Esophagus mucosa (tissue), 1 donor: ENCODE measurements around the gene GMDS. TPM values are rescaled to one million over a fixed set of nuclear protein-coding genes. Genes with fewer than 3 reads are reported as not detected.

Experiments used
- ATAC-seq: fragments of 200-7000 bp; cut with Tn5 transposase; one replicate; pipeline ENCODE4 v1.9.1; 2020
- total RNA-seq: library from RNA; stranded (reverse); gene quantifications from one replicate; pipeline ENCODE4 v1.2.4, GENCODE V29; 2023
- donor health status: DM: yes; HTN: yes; CAD: no.

The GMDS gene
- total RNA-seq, 1 donor from 2014 or later = 43.8 TPM

DNA sequence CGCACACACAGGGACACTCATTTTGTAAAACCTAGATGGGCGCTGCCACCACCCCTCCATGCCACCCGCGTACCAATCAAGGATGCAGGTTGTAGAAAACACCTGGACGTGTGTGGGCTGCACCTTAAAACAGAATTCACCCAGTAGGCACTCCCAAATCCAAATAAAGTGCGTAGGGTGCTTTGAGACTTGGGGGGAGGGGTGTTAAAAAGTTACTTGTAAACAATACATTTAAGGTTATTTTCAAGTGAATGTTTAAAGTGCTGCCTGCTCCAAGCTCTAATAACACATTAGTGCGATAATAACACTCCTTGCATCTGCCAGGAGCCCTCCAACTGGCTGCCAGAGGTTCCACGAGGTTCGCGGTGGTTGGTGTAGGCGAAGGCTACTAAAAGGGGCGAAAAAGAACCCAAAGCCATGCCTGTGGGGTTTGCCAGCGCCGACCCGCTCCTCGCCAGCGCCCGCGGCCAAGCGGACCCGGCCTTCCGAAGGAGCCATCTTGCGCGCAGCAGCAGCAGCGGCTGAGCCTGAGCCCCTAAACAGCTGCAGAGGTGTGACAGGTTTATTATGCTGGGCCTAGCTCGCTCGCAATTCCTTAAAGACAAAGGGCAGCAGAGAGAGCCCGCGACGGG lies 624.2 kb downstream of the GMDS start:
- no peak for ATAC-seq

DNA sequence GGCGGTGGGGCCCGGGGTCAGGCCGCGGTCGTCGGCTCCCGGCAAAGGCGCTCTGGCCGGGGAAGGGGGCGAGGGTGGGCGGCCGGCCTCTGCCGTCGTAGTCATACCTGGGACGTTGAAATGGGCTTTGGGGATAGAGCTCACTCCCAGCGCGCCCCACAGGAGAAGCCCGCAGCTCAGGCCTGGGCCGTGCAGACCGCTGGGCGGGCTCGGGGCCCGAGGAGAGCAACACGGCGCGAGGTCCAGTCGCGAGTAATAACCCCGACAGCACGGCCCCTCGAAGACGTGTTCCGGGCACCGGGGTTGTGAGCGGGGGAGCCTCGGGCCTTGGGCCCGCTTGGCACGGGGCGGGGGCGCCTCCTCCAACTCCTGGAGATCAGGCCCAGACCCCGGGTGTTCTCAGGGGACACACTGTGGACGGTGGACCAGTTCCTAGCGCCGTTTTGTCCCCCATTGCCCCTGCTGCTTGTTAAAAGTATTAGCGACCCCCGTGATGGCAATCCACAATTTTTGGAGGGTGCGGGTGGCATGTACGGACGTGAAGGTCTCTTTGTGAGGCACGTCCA lies 624.8 kb downstream of the GMDS start:
- ATAC-seq = no peak

DNA sequence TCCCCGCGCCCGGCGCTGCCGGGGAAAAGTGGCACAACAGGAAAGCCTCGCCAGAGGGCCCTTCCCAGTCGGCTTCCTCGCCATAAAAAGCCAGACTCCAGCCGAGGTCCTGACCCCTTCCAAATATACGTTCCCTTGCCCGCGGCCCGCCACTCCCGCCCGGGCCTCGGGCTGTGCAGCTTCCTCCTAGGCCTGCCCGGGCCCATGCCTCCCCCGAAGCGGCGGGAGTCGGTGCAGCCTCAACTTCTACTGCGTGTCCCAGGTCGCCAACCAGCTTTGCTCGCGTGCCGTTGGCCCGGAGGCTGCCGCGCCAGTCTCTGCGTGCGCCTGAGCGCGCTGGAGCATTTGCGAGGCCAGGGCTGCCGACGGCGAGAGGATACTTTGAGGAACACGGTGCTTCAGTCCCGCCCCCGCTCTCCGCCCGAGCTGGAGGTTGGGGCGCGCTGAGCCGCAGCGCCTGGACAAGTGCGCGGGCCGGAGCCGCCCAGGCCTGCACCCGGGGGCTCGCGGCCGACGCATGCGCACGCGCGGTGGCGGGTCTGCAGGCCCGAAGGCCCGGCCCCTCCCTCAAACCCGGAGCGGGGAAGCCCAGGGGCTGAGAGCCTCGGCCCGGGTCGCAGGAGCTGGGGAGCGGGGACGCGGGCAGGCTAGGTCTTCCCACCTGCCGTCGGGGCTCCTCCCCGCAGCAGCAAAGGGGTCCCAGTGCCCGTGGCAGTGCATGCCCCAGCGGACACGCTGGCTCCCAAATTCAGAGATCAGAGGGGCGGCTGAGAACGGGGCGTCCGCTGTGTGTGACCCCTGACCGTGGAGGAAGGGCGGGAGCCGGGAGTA lies 625.5 kb downstream of the GMDS start:
- peak; percentile 18 for ATAC-seq

DNA sequence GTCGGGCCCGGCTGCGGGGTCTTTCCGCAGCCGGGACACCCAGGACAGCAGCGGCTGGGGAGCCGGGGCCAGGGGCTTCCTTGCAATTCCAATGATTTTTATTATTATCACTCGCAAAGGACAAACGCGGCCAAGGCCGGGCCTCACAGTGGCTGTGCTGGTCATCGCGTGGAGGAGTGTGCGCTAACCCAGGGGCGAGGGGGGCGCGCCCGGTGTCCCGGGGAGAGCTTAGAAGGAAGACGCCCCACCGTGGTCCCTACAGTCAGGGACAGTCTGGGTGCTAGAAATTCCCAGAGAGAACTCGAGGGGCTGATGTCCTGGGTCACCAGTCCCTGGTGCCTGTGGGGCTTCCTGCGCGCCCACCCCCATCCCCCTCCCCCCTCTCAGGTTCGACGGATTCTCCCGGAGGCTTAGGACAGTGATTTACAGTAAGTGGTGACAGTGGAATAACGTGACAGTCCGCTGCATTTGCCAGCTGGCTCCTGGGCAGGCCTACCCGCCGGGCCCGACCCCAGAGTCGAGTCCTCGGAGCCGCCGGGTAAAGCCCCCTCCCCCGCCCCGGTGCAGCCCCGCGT lies 626.2 kb downstream of the GMDS start:
- ATAC-seq = no peak

DNA sequence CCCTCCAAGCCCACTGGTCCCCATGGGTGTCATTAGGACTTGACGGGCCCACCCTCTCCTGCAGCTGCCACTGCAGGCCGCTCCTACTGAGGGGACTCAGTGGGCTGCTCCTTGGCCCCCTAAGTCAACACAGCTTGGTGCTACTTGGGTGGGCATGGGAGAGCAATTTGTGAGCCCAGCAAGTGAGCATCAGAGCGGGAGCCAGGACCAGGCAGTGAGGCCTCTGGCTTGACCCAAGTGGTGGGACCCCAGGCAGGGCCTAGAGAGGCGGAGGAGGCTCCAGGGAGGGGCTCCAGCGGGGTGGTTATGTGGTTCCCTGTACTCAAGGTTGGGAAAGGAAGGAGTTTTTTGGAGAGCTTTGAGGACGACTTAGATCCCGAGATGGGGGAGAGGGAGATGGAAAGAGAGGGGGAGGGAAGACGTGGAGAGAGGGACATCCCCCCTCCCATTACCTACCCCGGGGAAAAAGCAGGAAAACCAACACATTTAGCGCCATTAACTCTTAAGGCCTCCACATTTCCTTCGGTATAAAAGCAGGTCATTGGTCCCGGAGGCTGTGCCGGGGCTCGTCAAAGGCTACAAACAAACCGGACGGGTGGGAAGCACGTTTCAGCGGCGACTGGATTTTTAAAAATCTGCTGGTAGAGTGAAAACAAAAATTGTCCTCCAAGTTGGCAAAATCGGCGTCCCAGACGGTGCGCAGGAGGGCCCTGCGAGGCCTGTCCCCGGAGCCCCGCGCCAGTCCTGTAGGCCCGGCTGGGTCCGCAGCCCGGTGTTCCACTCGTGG lies 626.9 kb downstream of the GMDS start:
- no peak for ATAC-seq

DNA sequence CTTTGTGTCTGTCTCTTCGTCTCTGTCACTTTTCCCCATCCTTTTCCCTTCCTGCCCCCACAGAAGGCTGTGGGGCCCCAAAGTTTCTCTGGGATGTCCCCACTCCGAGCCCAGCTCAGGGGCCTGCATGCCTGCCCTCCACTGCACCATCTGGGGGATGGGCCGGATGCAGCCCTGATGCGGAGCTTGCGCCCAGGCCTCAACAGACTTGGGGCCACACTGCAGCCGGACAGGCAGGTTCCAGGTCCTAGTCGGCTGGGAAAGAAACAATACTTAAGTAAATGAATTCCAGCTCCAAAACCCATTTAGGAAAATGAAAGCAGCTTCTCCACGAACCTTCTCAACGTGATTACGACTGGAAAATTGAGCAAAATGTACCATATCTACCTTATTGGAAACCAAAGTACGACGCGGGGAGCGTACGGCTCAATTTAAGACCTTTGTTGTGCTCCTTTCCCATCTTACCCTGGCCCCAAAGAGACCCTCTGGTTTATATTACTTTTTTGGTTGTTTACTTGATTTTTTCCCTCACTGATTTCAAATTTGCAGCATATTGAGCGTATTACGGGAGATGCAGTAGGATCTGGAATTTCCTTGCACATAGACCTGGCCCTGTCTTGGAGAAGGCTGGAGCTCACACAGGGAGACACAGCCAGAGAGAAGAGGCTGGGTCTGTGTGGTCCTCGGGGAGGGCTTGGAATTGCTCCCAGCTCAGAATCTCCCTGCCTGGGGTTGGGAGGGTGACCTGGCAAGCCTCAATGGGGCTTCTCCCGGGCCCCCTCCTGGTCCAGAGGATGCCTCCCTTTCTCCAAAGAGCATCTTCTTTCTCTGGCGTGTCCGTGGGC lies 627.7 kb downstream of the GMDS start:
- no peak for ATAC-seq

DNA sequence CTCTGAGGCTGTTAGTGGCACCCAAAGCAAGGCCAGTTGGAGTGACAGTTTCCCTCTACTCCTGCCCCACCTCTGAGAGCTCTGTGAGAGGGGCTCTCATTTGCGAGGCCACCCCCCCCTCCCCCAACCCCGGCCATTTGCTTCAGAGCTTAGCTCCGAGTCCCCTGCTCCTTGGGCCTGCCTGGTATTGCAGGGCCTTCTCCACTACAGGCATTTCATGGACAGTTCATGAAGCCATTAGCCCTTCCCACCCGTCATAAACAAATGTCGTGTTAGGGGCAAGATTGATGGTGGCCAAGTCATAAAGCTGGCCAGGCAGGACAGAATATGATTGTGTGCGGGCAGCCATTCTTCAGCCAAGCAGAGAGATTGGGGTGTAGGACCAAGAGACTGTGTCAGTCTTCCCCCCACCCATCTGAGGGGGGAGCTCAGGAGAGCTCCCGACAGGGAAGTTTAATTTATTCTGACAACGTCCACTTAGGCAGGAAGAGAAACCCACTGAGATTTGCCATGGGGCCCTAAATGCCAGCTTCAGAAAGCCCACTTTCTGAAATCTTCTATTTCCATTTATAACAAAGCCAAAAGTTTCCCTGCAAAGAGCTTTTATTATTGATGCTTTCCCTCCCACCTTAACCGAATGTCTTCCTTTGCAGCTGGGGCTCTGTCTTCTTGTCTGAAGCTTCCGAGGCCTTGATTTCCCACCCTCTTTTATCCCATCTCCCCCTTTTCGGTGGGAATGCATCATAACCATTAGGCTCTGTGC lies 628.5 kb downstream of the GMDS start:
- no peak for ATAC-seq

DNA sequence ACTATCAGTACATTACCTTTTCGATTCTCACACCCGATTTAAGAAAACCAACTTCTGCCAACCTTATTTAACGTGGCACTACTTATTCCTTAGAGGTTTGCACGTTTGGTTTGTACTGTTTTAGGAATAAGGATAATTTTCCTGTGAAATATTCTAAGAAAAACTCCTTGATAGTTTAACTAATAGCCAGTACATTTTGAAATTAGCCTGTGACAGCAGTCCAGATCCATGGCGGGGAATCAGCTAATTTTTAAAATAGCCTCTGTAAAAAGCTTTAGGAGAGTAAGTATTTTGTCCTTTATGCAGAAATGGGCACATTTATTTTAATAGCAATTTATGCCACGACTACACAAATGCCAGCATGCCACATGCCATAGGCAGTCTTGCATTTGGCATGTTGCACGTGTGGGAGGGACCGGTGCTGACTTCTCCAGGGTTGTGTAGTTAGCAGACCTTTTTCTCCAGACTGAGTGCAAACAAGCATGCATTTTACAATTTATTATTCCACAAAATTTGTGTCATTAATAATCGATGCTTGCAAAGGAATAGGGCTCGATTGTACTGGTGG lies 629.5 kb downstream of the GMDS start:
- no peak for ATAC-seq

DNA sequence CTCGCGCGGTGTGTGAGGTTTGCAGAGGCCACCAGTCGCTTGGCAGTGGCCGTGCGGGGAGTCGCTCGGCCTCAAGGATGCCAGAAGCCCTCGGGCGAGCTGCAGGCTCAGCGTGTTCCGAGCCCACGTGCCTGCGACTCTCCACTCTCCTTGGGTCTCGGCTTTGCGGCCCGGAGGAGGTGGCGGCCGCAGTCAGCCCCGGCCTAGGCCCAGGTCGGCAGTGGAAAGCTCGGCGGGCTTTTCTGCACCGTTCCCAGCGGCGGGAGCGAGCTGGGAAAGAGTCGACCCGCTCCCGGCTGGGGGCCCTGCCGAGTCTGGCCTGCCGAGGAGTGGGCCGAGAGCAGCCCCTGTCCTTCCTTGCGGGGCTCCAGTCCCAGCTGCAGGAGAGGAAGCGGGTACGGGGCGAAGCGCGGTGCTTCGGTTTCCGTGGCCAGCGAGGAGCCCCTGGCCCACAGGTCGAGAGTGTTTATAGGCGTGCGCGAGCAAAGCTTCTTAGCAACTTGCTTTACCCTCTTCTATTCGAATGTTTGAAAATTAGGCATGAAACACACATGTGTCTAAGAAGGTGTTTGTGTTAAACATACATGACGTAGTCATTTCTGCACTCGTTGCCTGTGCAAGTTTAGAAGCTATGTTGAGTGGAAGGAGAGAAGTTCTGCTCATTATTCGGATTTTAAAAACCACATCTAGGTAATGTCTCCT lies 630.1 kb downstream of the GMDS start:
- ATAC-seq = no peak

DNA sequence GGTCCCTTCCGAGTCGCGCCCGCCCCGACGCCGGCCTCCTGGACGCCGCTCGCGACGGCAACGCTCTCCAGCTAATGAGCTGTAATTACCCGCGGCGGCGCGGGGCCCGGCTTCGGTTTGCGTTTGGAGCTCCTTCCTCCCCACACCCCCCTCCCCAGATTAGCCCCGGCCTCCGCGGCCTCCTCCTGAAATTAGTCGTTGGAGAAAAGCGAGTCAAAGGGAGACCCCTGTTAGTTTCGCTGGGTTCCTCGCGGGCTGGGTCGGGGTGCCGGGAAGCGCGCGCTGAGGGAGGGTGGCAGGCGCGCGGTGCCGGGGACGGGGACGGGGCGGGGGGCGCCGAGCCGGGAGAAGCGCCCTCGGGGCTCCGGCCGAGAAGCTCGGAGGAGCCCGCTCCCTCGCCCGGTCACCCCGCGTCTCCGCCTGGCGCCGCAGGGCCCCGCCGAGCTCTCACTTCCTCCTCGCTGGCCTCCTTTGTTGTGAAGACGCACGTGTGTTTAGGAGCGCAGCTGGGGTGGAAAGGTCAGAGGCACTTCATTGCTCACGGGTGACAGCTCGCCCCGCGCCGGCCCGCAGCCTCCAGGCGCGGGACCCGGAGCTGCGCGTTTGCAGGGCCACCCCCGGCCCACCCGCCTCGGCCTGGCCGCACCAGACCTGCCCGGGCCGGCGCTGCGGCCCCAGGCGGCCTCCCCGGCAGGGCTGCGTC lies 630.8 kb downstream of the GMDS start:
- no peak for ATAC-seq

DNA sequence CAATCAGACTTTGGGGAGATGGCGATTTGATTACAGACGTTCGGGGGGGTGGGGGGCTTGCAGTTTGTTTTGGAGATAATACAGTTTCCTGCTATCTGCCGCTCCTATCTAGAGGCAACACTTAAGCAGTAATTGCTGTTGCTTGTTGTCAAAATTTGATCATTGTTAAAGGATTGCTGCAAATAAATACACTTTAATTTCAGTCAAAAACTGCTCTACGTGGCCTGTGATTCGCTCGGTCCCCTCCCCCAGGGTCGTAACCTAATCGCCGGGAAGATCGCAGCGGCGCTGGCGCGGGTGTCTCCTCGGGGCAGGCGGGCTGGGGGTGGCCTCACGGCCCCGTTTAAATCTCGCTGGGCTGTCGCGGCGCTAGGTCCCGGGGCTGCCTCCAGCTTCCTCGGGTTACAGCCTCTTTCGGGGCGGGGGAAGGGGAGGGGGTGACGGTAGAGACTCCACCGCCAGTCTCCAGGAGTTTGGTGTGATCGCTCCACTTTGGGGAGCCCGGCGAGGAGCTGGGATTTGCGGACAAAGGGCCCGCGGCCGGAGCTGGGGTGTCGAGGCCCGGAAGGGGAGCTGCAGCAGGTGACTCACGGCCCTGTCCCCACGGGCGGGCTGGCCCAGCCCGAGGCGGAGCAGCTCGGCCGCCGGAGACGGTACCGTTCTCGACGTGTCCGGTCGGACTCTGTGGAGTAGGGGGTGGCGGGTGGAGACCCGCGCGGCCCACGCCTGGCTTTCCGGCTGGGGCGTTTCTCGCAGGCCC lies 631.5 kb downstream of the GMDS start:
- ATAC-seq = peak; percentile 24

DNA sequence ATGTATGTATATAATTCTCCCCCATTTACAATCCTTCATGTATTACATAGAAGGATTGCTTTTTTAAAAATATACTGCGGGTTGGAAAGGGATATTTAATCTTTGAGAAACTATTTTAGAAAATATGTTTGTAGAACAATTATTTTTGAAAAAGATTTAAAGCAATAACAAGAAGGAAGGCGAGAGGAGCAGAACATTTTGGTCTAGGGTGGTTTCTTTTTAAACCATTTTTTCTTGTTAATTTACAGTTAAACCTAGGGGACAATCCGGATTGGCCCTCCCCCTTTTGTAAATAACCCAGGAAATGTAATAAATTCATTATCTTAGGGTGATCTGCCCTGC lies 632.1 kb downstream of the GMDS start:
- ATAC-seq = no peak

DNA sequence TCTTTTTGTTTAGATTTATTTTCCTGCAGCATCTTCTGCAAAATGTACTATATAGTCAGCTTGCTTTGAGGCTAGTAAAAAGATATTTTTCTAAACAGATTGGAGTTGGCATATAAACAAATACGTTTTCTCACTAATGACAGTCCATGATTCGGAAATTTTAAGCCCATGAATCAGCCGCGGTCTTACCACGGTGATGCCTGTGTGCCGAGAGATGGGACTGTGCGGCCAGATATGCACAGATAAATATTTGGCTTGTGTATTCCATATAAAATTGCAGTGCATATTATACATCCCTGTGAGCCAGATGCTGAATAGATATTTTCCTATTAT lies 632.5 kb downstream of the GMDS start:
- ATAC-seq = no peak

DNA sequence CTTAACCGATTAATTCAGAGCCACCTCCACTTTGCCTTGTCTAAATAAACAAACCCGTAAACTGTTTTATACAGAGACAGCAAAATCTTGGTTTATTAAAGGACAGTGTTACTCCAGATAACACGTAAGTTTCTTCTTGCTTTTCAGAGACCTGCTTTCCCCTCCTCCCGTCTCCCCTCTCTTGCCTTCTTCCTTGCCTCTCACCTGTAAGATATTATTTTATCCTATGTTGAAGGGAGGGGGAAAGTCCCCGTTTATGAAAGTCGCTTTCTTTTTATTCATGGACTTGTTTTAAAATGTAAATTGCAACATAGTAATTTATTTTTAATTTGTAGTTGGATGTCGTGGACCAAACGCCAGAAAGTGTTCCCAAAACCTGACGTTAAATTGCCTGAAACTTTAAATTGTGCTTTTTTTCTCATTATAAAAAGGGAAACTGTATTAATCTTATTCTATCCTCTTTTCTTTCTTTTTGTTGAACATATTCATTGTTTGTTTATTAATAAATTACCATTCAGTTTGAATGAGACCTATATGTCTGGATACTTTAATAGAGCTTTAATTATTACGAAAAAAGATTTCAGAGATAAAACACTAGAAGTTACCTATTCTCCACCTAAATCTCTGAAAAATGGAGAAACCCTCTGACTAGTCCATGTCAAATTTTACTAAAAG lies 633.0 kb downstream of the GMDS start:
- ATAC-seq = no peak

DNA sequence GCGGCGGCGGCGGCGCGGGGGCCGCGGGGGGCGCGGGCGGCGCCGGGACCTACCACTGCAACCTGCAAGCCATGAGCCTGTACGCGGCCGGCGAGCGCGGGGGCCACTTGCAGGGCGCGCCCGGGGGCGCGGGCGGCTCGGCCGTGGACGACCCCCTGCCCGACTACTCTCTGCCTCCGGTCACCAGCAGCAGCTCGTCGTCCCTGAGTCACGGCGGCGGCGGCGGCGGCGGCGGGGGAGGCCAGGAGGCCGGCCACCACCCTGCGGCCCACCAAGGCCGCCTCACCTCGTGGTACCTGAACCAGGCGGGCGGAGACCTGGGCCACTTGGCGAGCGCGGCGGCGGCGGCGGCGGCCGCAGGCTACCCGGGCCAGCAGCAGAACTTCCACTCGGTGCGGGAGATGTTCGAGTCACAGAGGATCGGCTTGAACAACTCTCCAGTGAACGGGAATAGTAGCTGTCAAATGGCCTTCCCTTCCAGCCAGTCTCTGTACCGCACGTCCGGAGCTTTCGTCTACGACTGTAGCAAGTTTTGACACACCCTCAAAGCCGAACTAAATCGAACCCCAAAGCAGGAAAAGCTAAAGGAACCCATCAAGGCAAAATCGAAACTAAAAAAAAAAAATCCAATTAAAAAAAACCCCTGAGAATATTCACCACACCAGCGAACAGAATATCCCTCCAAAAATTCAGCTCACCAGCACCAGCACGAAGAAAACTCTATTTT lies 633.7 kb downstream of the GMDS start:
- no peak for ATAC-seq

DNA sequence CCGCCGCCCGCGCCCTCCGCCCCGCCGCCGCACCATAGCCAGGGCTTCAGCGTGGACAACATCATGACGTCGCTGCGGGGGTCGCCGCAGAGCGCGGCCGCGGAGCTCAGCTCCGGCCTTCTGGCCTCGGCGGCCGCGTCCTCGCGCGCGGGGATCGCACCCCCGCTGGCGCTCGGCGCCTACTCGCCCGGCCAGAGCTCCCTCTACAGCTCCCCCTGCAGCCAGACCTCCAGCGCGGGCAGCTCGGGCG lies 634.2 kb downstream of the GMDS start:
- ATAC-seq = no peak

DNA sequence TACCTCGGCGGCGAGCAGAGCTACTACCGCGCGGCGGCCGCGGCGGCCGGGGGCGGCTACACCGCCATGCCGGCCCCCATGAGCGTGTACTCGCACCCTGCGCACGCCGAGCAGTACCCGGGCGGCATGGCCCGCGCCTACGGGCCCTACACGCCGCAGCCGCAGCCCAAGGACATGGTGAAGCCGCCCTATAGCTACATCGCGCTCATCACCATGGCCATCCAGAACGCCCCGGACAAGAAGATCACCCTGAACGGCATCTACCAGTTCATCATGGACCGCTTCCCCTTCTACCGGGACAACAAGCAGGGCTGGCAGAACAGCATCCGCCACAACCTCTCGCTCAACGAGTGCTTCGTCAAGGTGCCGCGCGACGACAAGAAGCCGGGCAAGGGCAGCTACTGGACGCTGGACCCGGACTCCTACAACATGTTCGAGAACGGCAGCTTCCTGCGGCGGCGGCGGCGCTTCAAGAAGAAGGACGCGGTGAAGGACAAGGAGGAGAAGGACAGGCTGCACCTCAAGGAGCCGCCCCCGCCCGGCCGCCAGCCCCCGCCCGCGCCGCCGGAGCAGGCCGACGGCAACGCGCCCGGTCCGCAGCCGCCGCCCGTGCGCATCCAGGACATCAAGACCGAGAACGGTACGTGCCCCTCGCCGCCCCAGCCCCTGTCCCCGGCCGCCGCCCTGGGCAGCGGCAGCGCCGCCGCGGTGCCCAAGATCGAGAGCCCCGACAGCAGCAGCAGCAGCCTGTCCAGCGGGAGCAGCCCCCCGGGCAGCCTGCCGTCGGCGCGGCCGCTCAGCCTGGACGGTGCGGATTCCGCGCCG lies 634.7 kb downstream of the GMDS start:
- ATAC-seq = peak; percentile 19
